NCI-H2029 treated with DMSO at 0.1 percent for 48 hours (cell line): ENCODE results near the gene DOCK6.
A peak's percentile ranks its signal among the peaks of the same experiment; 100 is the strongest.

Source experiments
- DNase-seq: peaks from one replicate; lab custom pipeline; 2025; lab: John Stamatoyannopoulos, UW

Gene DOCK6

GRCh38 chr19:11244846-11245589, 17.3 kb downstream of the DOCK6 start:
- DNase-seq = no peak

GRCh38 chr19:11243798-11244169, 18.5 kb downstream of the DOCK6 start:
- no peak for DNase-seq

GRCh38 chr19:11242864-11243797, 19.2 kb downstream of the DOCK6 start:
- DNase-seq = peak; percentile 50

- DNase-seq = no peak
Measured at GRCh38 chr19:11242025-11242424, 20.3 kb downstream of the DOCK6 start.

- DNase-seq = no peak
Measured at GRCh38 chr19:11240008-11240444, 22.3 kb downstream of the DOCK6 start.

- no peak for DNase-seq
Measured at GRCh38 chr19:11239377-11240000, 22.8 kb downstream of the DOCK6 start, which contains the start of gene ANGPTL8. ANGPTL8 (plus strand) TSS chr19:11239619; CDS start chr19:11239638, 19 bp downstream.

GRCh38 chr19:11238781-11239376, 23.4 kb downstream of the DOCK6 start:
- no peak for DNase-seq

GRCh38 chr19:11238041-11238440, 24.3 kb downstream of the DOCK6 start:
- DNase-seq = no peak

GRCh38 chr19:11237321-11237720, 25.0 kb downstream of the DOCK6 start:
- no peak for DNase-seq

GRCh38 chr19:11236324-11237301, 25.7 kb downstream of the DOCK6 start:
- DNase-seq = no peak

- no peak for DNase-seq
Measured at GRCh38 chr19:11234486-11235075, 27.7 kb downstream of the DOCK6 start.

GRCh38 chr19:11233073-11233472, 29.3 kb downstream of the DOCK6 start:
- DNase-seq = no peak

- no peak for DNase-seq
Measured at GRCh38 chr19:11232555-11232954, 29.8 kb downstream of the DOCK6 start.

- no peak for DNase-seq
Measured at GRCh38 chr19:11230621-11231386, 31.5 kb downstream of the DOCK6 start.

- no peak for DNase-seq
Measured at GRCh38 chr19:11227195-11227886, 35.0 kb downstream of the DOCK6 start.

- DNase-seq = no peak
Measured at GRCh38 chr19:11226716-11227166, 35.6 kb downstream of the DOCK6 start.

GRCh38 chr19:11225815-11226214, 36.5 kb downstream of the DOCK6 start:
- DNase-seq = no peak

- no peak for DNase-seq
Measured at GRCh38 chr19:11225172-11225571, 37.2 kb downstream of the DOCK6 start.

- no peak for DNase-seq
Measured at GRCh38 chr19:11224429-11224828, 37.9 kb downstream of the DOCK6 start.
